Keratinocyte (primary cell): ENCODE results near the gene EIF2S2. TPM values are rescaled to one million over a fixed set of nuclear protein-coding genes. Genes with fewer than 3 reads are reported as not detected.

ENCODE experiments used
- DNase-seq: peaks from one replicate; pipeline ENCODE4 v3.0.0-alpha.2; 2011; ENCODE audit warnings: low read depth, missing footprints, low spot score
- FAIRE-seq: peaks from 2 replicates; lab custom pipeline; 2011; peaks lifted over from hg19 to GRCh38; lab: Jason Lieb, UNC
- H2AFZ ChIP-seq: 2 replicates; pipeline ENCODE4 v1.6.0; 2012; ENCODE audit warnings: low read length, control low read depth, inconsistent platforms; ENCODE audit not compliant: control insufficient read depth
- H3K27ac ChIP-seq: 2 replicates; pipeline ENCODE4 v1.5.1; 2011; ENCODE audit warnings: low read length; ENCODE audit not compliant: control insufficient read depth, insufficient read depth
- H3K27me3 ChIP-seq: 3 replicates; pipeline ENCODE4 v1.6.0; 2011; ENCODE audit warnings: low read length; ENCODE audit not compliant: control insufficient read depth, insufficient read depth; ENCODE audit errors: extremely low read depth
- H3K36me3 ChIP-seq, 2 experiments: 2 replicates in 1 of 2; 3 replicates in 1 of 2; pipeline ENCODE4 v1.5.1; 2011; ENCODE audit warnings: low read length in 2 of 2, mild to moderate bottlenecking in 1 of 2; ENCODE audit not compliant: control insufficient read depth in 2 of 2, insufficient read depth in 2 of 2; ENCODE audit errors: extremely low read depth in 1 of 2
- H3K4me1 ChIP-seq: 3 replicates; pipeline ENCODE4 v1.5.1; 2011; ENCODE audit warnings: low read length; ENCODE audit not compliant: control insufficient read depth, insufficient read depth; ENCODE audit errors: extremely low read depth
- H3K4me2 ChIP-seq: 3 replicates; pipeline ENCODE4 v1.6.0; 2011; ENCODE audit warnings: low read depth, low read length; ENCODE audit not compliant: control insufficient read depth, insufficient read depth; ENCODE audit errors: extremely low read depth
- H3K4me3 ChIP-seq, 3 experiments: fragments of 200-600 bp in 1 of 3; sonication (generic) in 1 of 3; 2 replicates in 2 of 3; 3 replicates in 1 of 3; pipeline ENCODE4 v1.5.1; 2011 to 2016; ENCODE audit warnings: low read length in 3 of 3, mild to moderate bottlenecking in 3 of 3, control low read depth in 2 of 3, inconsistent platforms in 1 of 3, low read depth in 1 of 3, mixed read lengths in 1 of 3, mixed run types in 1 of 3, moderate library complexity in 1 of 3; ENCODE audit not compliant: control insufficient read depth in 2 of 3, insufficient read depth in 2 of 3; ENCODE audit errors: extremely low read depth in 1 of 3
- H3K79me2 ChIP-seq: 2 replicates; pipeline ENCODE4 v1.6.0; 2012; ENCODE audit warnings: low read length; ENCODE audit not compliant: control insufficient read depth, insufficient read depth
- H3K9ac ChIP-seq: 3 replicates; pipeline ENCODE4 v1.6.0; 2011; ENCODE audit warnings: low read length; ENCODE audit not compliant: control insufficient read depth, insufficient read depth; ENCODE audit errors: extremely low read depth
- H3K9me1 ChIP-seq: 3 replicates; pipeline ENCODE4 v1.6.0; 2011; ENCODE audit warnings: low read length; ENCODE audit not compliant: control insufficient read depth, insufficient read depth; ENCODE audit errors: extremely low read depth
- H3K9me3 ChIP-seq: 2 replicates; pipeline ENCODE4 v1.5.1; 2012; ENCODE audit warnings: low read depth, low read length; ENCODE audit not compliant: control insufficient read depth
- H4K20me1 ChIP-seq: 3 replicates; pipeline ENCODE4 v1.6.0; 2011; ENCODE audit warnings: low read length; ENCODE audit not compliant: control insufficient read depth, insufficient read depth; ENCODE audit errors: extremely low read depth
- EZH2 ChIP-seq: IDR thresholded peaks from one replicate; pipeline ENCODE4 v1.6.1; 2012; ENCODE audit warnings: inconsistent platforms, mild to moderate bottlenecking, low read length, moderate library complexity
- dilution Hi-C: fragments of 300-500 bp; cut with MboI; formaldehyde crosslinking; loops from one replicate; pipeline ENCODE4 v1.7.0; 2020; ENCODE audit warnings: low sequenced_read_pairs; ENCODE audit not compliant: extremely low pct_ligation_motif_present
- polyA plus RNA-seq, 5 experiments: library from polyadenylated mRNA; depleted of rRNA in 3 of 5; stranded (reverse) in 3 of 5; stranded (forward) in 1 of 5; unstranded in 1 of 5; fragments of >200 nt; gene quantifications; 1 replicate in 1 of 5; 2 replicates in 3 of 5; 3 replicates in 1 of 5; pipeline versions ENCODE4 v1.2.1 to v1.2.3, GENCODE V29; 2011 to 2012; ENCODE audit warnings: missing spikeins in 2 of 5, low read depth in 1 of 5, low replicate concordance in 1 of 5
- TF ChIP-seq, protein P1 (sequence below), 3 experiments: IDR thresholded peaks in 1 of 3; conservative IDR thresholded peaks in 1 of 3; optimal IDR thresholded peaks in 1 of 3; 2 replicates in 2 of 3; 3 replicates in 1 of 3; pipeline versions ENCODE3 to v1.5.1; 2011; ENCODE audit warnings: low read length in 3 of 3, mild to moderate bottlenecking in 3 of 3, moderate library complexity in 2 of 3, control low read depth in 1 of 3, inconsistent platforms in 1 of 3; ENCODE audit not compliant: insufficient read depth in 2 of 3; ENCODE audit errors: extremely low read depth in 1 of 3

Gene EIF2S2
- polyA plus RNA-seq, 1 donor (not counting 4 experiments of a cell fraction or from before 2014, with no cell fraction given) = 131 TPM

DNA sequence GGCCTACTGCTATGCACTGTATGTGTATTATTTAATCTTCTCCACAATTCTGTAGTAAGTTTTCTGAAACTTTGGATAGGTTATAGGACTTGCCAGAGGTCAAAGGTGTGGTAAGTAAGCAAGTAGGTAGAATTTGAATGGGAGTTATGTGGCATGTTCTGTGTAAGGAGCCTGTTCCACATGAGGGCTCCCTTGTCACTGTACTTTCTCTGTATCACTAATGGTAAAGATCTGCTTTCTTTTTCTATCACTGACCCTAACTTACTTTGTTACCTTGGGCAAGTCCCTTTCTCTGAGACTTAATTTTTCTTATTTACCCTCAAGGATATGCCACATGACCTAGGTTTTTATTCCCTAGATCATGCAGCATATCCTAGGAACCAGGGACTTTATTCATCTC, 50.3 kb downstream of the EIF2S2 start:
- no peak for FAIRE-seq
- dilution Hi-C loops = loop anchor here (25.0 kb wide), 1 partner anchor 124 kb away; no protein-coding TSS in a partner anchor

DNA sequence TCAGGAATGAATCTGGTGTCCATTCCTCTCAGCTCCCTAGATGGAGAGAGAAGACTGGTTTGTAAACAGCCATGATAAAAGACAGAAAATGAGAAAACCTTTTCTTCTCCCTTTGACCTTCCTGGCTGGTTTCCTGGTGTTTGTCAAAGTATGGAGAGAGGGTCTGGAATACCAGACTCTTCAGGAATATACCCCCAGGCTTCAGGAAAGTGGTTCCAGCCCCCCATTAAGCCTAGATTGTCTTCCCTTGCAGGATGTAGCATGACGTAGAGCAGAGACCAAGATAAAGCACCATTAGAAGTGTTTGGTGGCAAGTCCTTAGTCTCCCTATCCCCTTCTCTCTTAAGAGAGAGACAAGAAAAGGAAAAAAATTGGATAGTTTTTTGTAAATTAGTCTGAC, 51.1 kb downstream of the EIF2S2 start:
- dilution Hi-C loops = loop anchor here (25.0 kb wide), 1 partner anchor 124 kb away; no protein-coding TSS in a partner anchor

More for the DNA sequence above, 50.3 kb downstream of the EIF2S2 start:
- Histone ChIP-seq H3K9me3 (no peaks in the 10 kb centered on the region), H3K27me3 (no peaks in the 10 kb centered on the region), H4K20me1 (peaks cover 6% of the 10 kb centered on the region), H3K9me1 (no peaks in the 10 kb centered on the region), H3K4me3 (no peak overlapping the region), H3K4me2 (no peak overlapping the region), H3K9ac (no peak overlapping the region), H3K36me3 (peaks cover 1 to 6% of the 10 kb centered on the region in 2 experiments), H3K4me1 (peaks cover 51% of the 10 kb centered on the region), H3K79me2 (peaks cover 53% of the 10 kb centered on the region), H3K27ac (no peak overlapping the region), H2AFZ (no peak overlapping the region)
- TF ChIP-seq EZH2 = no peak
- TF ChIP-seq, protein P1, sequence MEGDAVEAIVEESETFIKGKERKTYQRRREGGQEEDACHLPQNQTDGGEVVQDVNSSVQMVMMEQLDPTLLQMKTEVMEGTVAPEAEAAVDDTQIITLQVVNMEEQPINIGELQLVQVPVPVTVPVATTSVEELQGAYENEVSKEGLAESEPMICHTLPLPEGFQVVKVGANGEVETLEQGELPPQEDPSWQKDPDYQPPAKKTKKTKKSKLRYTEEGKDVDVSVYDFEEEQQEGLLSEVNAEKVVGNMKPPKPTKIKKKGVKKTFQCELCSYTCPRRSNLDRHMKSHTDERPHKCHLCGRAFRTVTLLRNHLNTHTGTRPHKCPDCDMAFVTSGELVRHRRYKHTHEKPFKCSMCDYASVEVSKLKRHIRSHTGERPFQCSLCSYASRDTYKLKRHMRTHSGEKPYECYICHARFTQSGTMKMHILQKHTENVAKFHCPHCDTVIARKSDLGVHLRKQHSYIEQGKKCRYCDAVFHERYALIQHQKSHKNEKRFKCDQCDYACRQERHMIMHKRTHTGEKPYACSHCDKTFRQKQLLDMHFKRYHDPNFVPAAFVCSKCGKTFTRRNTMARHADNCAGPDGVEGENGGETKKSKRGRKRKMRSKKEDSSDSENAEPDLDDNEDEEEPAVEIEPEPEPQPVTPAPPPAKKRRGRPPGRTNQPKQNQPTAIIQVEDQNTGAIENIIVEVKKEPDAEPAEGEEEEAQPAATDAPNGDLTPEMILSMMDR (optimal IDR thresholded peaks at IDR 0.05 in 1 of 3, IDR thresholded peaks at IDR 0.05 in 1 of 3, conservative IDR thresholded peaks at IDR 0.05 in 1 of 3; ENCODE audit: extremely low read depth in 1 of 3, insufficient read depth in 2 of 3, low read length in 3 of 3) = no peak
- no peak for DNase-seq

More for the DNA sequence above, 51.1 kb downstream of the EIF2S2 start:
- no peak for FAIRE-seq
- no peak overlapping the region for H2AFZ ChIP-seq
- no peak overlapping the region for H3K4me3 ChIP-seq
- H3K9ac ChIP-seq = no peak overlapping the region
- H3K36me3 ChIP-seq = peaks cover 1 to 6% of the 10 kb centered on the region in 2 experiments
- no peak overlapping the region for H3K4me2 ChIP-seq
- H3K27me3 ChIP-seq = no peaks in the 10 kb centered on the region
- H3K9me3 ChIP-seq = no peaks in the 10 kb centered on the region
- peaks cover 6% of the 10 kb centered on the region for H4K20me1 ChIP-seq
- peaks cover 44% of the 10 kb centered on the region for H3K4me1 ChIP-seq
- H3K79me2 ChIP-seq = peaks cover 60% of the 10 kb centered on the region
- TF ChIP-seq EZH2 = no peak
- TF ChIP-seq, protein P1 (optimal IDR thresholded peaks at IDR 0.05 in 1 of 3, IDR thresholded peaks at IDR 0.05 in 1 of 3, conservative IDR thresholded peaks at IDR 0.05 in 1 of 3; ENCODE audit: extremely low read depth in 1 of 3, insufficient read depth in 2 of 3, low read length in 3 of 3) = no peak
- no peak for DNase-seq
- no peaks in the 10 kb centered on the region for H3K9me1 ChIP-seq
- no peak overlapping the region for H3K27ac ChIP-seq
